Ecto neural progenitor cell (in vitro differentiated cells): ENCODE results near the gene TMUB1.

ENCODE experiments used
- DNase-seq: peaks from one replicate; pipeline ENCODE4 v3.0.0-alpha.2; 2018; ENCODE audit warnings: low spot score

Gene TMUB1

DNA sequence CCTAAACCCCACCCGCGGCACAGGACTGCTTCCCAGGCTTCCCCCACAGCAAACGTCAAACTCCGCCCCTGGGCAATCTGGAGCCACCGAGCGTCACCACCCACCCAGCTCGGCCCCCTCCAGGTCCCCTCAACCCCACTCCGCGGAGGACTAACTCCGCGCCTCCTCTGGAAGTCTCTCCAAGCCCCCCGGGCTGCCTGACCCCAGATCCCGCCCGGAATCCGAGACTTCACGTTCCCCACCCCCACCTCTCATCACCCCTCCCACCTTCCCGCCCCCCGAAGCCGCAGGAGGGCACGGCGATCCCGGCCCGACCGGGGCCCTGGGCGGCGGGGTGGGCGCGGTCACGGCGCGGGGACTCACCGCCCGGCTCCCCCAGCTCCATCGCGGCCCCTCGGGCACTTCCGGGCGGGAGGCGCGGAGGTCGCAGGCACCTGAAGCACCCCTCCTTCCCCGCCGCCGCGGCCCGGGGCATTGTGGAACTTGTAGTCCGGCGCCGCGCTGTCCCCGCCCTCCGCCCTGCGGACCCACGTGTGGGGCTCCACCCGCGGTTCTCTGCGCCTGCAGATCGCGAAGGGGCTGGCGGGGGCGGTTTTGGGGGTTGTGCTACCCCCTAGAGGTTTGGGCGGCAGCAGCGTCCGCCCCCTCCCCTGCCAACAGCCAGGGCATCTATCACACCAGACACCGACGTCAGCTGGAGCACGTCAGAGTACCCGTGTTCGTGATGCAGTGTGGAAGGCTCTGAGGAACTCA, at the start of gene TMUB1:
Gene TMUB1, minus strand, starts transcription at position 423 of the 753 bp plus-strand sequence. CDS start 930 bp downstream, outside the sequence.
- DNase-seq: peak; percentile 83

GRCh38 chr7:151132461-151133205, 49.3 kb upstream of the TMUB1 start:
- DNase-seq: no peak

DNA sequence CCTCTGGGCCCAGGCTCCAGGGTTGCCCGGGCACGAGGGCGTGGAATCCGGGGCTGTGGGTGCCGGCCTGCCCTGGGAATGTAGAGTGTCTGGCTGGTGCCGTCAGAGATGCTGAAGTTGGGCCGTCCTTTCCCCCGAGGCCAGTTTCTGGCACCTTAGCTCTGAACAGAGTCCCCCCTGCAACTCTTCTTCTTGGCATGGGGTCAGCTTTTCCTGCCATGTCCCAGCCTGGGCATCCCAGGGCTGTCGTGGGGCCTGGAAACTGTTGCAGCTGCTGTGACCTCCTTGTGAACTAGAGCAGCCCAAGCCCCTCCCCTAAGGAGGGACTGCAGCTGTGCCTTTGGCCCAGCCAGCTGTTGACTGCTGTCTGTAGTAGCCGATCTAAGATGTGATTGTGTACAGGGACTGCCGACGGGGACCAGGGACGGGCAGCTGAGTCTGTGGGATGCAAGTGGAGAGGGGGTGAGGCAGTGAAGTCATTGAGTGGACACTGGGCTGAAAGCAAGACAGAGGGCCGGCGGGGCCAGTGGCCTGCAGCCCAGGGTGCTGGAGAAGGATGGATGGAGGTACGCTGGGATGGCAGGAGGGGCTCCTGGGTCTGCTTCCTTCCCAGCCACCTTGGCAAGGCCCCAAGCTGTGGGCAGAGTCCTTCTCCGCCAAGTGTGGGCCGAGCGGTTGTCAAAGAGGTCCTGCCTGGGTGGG, 48.5 kb upstream of the TMUB1 start:
- DNase-seq: no peak

DNA sequence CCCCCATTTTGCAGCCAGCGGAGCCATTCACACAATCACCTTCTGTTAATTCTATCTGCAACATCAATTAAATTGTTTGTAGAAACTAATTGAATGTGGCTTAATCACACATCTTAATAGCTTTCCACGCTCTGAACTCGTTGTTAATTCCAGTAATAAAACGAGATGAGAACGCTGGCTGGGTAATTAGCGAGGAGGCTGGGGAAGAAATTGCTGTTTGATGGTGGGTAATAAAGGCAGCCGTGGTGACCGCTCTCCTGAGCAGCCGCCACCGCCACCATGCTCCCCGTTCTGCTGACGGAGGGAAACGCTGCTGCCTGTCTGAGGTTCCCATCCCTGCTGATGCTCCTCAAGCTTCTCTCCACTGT, 47.9 kb upstream of the TMUB1 start:
- DNase-seq: no peak

- DNase-seq: no peak
These were observed 47.5 kb upstream of the TMUB1 start for GRCh38 chr7:151130741-151131157.

DNA sequence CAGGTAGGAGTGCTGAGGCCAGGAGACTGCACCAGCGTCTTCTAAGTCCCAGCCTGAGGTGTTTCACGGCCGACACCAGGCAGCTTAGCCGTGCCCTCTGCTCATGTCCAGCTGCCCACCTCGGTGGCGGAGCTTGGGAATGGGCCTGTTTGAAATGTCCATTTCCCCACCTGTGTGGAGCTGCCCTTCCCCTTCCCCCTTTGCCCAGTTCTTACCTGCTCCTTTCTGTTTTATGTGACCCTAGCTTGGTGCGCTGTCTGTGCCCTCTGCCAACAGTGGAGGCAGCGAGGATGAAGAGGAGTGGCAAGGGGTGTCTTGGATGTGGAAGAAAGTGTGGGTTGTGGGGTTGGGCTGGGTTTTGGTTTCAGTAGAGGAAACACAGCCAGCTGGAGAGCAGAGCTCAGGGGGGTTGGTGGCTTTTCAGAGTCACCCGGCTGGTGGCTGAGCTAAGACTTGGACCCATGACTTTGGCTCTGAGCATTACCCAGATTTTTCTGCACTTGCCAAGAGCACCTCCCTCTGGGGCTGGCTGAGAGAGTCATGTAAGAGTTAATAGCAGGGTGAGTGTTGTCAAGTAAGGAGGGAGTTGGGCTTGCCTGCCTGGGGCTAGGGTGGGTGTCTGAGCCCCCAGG, 46.8 kb upstream of the TMUB1 start:
- DNase-seq: no peak

DNA sequence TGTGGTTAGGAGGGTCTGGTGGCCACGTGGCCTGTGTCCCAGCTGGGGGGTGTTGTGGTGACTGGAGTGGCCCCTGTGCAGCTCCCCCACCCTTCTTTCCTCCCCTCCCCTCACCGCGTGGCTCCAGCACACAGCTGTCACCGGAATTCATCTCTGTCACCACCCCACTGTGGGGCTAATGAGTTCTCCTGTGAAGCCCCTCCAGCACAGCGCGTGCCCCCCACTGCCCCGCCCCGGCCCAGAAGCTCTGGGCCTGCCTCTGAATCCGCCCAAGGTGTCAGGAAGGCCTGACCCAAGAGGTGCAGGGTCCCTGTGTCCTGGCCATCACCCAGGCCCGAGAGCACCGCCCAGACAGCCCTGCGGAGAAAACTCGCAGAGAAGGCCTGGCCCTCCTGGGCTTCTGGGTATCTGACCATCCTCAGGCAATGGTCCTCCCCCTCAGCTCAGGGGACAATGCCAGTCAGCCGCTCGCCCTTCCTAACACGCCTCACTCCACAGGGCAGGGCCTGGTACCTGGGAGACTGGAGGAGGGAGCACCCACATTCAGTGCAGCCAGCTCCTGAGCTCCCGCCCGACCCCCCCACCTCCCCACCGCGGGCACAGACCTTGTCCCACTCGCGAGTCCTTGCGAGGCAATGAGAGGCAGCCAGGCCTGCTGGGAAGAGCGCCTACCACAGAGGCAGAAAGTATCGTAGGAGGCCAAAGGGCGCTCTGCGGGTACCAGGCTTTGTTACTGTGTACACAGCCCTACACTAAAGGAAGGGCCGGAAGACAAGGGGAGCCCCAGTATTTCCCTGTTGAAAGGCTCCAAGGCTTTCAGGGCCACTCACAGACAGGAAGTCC, 46.0 kb upstream of the TMUB1 start:
- no peak for DNase-seq

DNA sequence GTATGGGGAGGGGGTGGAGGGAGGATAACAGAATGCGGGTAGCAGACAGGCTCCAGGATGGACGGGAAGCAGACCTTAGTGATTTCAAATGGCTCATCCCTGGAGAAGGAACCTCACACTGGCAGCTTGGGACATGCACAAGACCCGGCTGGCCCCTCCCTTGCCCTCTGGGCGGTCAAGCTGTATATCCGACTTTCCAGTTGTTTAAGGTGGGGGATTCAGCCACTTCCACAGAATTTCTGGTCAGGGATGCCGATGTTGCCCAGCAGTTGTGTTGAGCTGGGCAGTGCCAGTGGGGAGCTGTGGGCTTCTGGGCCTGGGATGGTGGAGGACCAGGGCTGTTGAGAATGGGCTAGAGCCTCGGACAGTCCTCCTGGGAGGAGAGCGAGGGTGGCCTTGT, 45.4 kb upstream of the TMUB1 start:
- DNase-seq: no peak

DNA sequence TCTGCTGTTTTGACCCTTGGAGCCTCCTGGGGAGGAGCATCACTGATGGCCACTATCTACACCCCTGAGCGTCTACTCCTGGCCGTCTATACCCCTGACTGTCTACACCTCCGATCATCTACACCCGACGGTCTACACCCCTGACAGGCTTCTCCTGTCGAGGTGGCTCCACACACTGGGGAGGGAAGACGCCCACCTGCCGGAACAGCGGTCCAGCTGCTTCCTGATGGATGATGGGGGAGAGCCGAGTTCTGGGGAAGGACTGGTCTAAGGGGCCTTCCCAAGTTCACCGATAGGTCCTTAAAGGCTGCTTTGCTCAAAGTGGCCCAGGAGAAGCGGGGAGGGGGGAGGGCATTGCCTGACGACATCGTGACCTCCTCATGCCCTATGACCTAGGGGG, 44.9 kb upstream of the TMUB1 start:
- no peak for DNase-seq

DNA sequence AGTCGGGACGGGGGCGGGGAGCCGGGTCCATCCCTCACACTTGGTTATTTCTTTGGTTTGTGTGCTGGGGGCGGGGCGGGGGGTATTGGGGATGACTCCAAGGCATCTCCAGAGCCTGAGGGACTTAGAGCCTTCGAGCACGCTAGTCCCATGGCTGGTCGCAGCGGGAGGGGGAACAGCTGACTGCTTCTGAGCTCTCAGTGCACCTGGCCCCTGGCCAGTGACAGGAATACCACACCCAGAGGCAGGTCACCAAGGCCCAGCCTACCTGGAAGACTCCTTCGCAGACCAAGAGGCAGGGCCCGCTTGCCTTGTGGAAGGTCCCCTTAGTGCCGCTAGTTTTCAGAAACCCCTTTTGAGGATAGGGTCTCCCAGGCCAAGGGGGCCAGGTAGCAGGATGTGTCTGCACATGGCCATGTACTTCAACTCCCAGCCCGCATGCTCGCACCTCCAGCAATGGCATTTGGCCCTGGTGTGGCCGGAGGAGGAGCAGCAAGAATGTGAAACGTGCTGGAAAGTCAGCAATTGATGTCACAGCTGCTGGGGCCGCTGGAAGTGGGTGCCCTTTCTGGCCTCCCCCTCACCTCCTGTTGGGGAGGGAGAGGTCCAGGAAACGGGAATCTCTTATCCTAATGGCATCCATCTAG, 43.3 kb upstream of the TMUB1 start:
- no peak for DNase-seq

DNA sequence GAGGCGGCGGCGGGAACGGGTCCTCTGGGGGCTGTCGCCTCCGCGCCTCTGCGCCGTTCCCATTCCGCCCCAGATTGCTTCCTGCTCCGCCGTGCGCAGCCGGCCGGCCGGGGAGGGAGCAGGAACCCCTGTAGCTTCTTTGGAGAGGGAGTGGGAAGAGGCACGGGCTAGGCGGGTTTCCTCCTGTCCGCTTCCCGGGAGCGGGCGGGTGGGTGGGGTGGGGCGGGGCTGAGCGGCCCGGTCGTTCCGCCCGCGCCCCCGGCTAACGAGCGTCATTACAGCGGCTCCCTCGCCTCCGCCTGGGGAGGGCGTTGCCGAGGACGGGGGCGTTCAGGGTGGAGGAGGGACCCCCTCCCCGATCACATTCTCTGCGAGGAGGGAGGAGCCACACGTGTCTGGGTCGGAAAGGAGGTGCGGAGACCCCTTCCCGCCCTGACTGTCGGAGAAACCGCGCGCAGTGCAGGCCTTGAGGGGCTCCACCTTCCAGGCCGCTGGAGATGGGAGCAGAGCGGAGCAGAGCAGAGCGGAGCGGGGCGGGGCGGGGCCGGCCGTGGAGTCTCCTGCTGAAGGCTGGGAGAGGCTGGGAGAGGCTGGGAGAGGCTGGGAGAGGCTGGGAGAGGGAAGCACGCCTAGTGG, 42.7 kb upstream of the TMUB1 start:
- DNase-seq: peak; percentile 85

DNA sequence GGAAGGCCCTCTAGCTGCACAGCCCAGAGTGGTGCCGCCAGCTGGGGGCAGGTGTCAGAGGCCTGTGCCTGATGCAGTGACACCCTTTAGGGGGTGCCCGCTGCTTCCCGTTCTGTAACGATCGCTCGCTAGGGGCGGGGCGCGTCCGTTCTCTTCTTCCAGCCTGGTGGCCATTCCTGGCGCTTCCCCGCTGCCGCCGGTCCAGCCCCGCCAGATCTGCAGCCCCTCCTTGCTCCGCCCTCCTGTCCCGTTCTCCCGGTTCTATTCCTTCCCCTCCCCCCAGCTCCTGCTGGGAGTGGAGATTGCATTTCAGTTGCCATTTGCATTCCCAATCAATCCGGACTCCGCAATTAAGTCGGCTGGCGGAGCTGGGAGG, 42.2 kb upstream of the TMUB1 start:
- DNase-seq: no peak

DNA sequence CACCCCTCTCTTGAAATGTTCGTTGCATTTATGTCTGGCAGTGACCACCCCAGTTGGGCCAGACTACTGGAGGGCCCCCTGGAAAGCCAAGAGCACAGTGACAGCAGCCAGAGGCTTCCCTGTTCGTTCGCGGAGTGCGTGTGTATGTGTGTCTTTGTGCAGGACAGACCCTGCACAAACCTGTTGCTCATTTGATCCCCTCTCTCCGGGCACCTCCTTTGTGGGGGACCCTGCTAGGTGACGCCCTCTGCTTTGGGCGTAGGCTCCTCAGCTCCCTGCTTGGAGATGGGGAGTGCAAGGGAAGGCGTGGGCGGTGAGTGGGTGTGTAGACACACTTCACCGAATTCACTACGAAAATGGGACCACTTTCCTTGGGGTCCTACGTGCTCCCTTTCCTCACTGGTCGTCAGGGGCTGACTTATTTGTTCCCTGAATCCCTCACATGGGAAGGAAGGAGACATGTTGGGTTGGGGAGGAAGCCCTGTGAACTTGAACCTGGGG, 41.7 kb upstream of the TMUB1 start:
- DNase-seq: no peak

DNA sequence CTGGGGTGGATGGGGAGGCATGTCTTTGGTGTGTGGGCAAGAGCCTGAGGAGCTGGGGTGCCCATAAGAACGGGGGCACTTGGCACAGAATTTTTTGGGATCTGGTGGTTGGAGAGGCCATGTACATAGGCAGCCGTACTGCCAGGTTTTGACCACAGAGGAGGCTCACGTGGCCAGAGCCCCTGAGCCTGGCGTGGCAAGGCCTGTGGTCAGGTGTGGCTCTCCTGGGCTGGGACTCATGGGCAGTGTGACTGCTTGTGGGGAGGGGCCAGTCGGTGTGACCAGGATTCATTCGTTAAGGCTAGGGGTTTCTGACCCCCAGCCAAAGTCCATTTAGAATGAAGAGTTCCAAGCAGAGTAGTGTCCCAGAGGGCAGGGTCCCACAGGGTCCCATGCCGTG, 41.2 kb upstream of the TMUB1 start:
- DNase-seq: no peak

GRCh38 chr7:151123822-151124464, 40.6 kb upstream of the TMUB1 start:
- DNase-seq: peak; percentile 92

DNA sequence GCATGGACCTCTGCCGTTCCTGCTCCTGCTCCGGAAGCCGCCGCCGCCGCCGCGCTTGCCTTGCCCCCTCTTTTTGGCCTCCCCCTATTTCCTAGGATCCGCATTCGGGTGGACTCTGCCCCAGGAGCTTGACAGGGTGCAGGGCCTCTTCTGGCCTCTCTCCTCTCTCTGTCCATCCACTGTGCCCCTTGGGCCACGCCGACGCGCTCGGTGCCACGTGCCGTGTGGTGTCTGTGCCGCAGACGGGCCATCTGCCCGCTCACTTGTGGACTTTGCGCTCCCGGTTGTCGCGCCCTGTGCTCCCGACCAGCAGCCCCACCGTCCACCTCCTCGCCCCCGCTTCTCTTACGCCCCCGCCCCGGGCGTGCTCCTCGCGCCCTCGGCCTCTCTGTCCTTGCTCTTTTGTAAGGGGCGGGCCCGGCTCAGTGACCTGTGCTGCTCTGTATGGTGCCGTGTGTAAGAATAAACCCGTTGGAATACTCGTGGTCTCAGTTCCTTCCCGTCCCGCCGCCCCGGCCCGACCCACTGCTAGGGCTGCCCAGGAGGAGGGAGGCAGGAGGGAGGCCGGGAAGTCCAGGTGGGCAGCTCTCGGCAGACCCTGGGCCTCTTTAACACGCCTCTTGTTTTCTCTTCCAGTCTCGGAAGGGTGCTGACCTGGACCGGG, 40.0 kb upstream of the TMUB1 start:
- no peak for DNase-seq

DNA sequence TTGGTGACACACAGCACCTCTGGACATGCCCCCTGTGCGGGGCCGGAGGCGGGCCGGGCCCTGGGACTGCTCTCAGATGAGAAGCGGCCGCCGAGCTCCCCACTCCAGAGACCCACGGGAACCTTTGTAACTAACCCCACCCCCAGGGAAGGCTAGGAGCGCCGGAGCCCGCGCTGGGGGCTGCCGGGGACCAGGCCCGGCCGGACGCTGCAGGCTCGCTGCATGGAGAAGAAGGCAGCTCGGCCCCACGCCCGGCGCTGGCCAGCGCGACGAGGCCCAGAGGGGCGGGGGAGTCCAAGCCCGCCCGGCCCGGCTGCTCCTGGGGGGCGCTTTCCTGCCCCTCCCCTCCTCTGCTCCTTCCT, 39.5 kb upstream of the TMUB1 start:
- DNase-seq: no peak

GRCh38 chr7:151122276-151122675, 39.0 kb upstream of the TMUB1 start:
- DNase-seq: no peak

- no peak for DNase-seq
These were observed 38.3 kb upstream of the TMUB1 start for GRCh38 chr7:151121380-151122170.
